Naive B cell (primary cell): Measurements from ENCODE around the gene TWSG1. TPM values are rescaled to one million over a fixed set of nuclear protein-coding genes. Genes with fewer than 3 reads are reported as not detected.
"Not testable (repeated sequence)": the region's sequence is repeated elsewhere in the genome, so short reads cannot be mapped to it uniquely, and the experiment has no call there.

Source experiments
- ATAC-seq, 2 donors: fragments of 150-1000 bp; cut with Tn5 transposase; 2 replicates each; pipeline ENCODE4 v1.10.0; 2021; ENCODE audit warnings: low read depth in 2 of 2, mild to moderate bottlenecking in 2 of 2, moderate library complexity in 2 of 2
- DNase-seq: peaks from one replicate; pipeline ENCODE4 v3.0.0; 2022
- H3K27ac Mint-ChIP-seq, 6 donors: one replicate each; pipeline ENCODE4 v1.8.0; 2020 to 2022; ENCODE audit warnings: mild to moderate bottlenecking in 6 of 6, mixed read lengths in 6 of 6, moderate library complexity in 5 of 6, inconsistent platforms in 2 of 6
- H3K27me3 Mint-ChIP-seq, 3 donors: one replicate each; pipeline ENCODE4 v1.8.0; 2021 to 2022; ENCODE audit warnings: mixed read lengths in 3 of 3, mild to moderate bottlenecking in 1 of 3
- H3K36me3 Mint-ChIP-seq, 2 donors: one replicate each; pipeline ENCODE4 v1.8.0; 2020 to 2022; ENCODE audit warnings: mixed read lengths in 2 of 2, inconsistent platforms in 1 of 2, mild to moderate bottlenecking in 1 of 2
- H3K4me1 Mint-ChIP-seq, 3 donors: one replicate each; pipeline ENCODE4 v1.8.0; 2020 to 2022; ENCODE audit warnings: mixed read lengths in 3 of 3, inconsistent platforms in 1 of 3, mild to moderate bottlenecking in 1 of 3, moderate library complexity in 1 of 3
- H3K4me3 Mint-ChIP-seq, 8 donors: one replicate each; pipeline ENCODE4 v1.8.0; 2020 to 2022; ENCODE audit warnings: mild to moderate bottlenecking in 8 of 8, mixed read lengths in 8 of 8, moderate library complexity in 8 of 8, inconsistent platforms in 2 of 8
- H3K9me3 Mint-ChIP-seq, 7 donors: one replicate each; pipeline ENCODE4 v1.8.0; 2020 to 2022; ENCODE audit warnings: mixed read lengths in 7 of 7, mild to moderate bottlenecking in 5 of 7, inconsistent platforms in 2 of 7, moderate library complexity in 1 of 7
- polyA plus RNA-seq, 6 donors: library from polyadenylated mRNA; unstranded; fragments of 300-500 nt; fragmentation: Illumina TruSeq; gene quantifications; one replicate each; pipeline ENCODE4 v1.2.3, GENCODE V29; 2021; ENCODE audit warnings: low read depth in 6 of 6

TWSG1 gene
- polyA plus RNA-seq, 6 donors from 2014 or later = 1.8 to 3.6 (median 2.8) TPM

DNA sequence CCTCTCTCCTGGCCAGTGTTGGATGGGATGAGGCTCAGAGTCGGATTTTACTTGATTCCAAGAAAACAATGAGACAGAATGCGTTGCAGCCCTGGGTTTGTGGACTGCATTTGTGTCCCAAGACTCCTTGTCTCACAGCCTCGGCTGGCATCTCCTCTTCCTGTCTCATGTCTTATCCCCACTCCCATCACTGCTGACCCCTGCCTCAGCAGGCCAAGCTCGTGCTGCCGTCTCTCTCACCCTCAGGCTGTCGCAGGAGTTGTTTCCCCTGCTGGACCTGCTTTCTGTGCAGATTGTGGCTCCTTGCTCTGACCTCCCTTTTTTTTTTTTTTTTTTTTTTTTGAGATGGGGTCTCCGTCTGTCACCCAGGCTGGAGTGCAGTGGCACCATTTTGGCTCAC is 70.6 kb downstream of the TWSG1 start:
- peak overlapping the region in 1 of 6 donors; percentile 67 for H3K27ac Mint-ChIP-seq
- no peak for DNase-seq
- H3K4me1 Mint-ChIP-seq = peaks cover 13 to 28% (median 14%) of the 10 kb centered on the region in 3 donors
- H3K4me3 Mint-ChIP-seq = peak overlapping the region in 5 of 8 donors; percentile 77 to 95 (median 88)
- H3K36me3 Mint-ChIP-seq = peaks cover 0 to 8% of the 10 kb centered on the region in 2 donors
- peaks cover 0 to 6% (median 3%) of the 10 kb centered on the region in 7 donors for H3K9me3 Mint-ChIP-seq
- no peaks in the 10 kb centered on the region for H3K27me3 Mint-ChIP-seq
- ATAC-seq = no peak

- H3K9me3 Mint-ChIP-seq = peaks cover 0 to 6% (median 3%) of the 10 kb centered on the region in 7 donors
- H3K27me3 Mint-ChIP-seq = no peaks in the 10 kb centered on the region
- ATAC-seq = no peak
- H3K4me3 Mint-ChIP-seq = peak overlapping the region in 5 of 8 donors; percentile 43 to 93 (median 79)
- peaks cover 13 to 28% (median 14%) of the 10 kb centered on the region in 3 donors for H3K4me1 Mint-ChIP-seq
- peaks cover 0 to 14% of the 10 kb centered on the region in 2 donors for H3K36me3 Mint-ChIP-seq
- DNase-seq = no peak
- peak overlapping the region in 1 of 6 donors; percentile 66 for H3K27ac Mint-ChIP-seq
Observed at GRCh38 chr18:9405977-9406376, 71.4 kb downstream of the TWSG1 start.

GRCh38 chr18:9410515-9410914 is 75.9 kb downstream of the TWSG1 start:
- peaks cover 0 to 6% (median 5%) of the 10 kb centered on the region in 3 donors for H3K4me1 Mint-ChIP-seq
- peaks cover 0 to 5% (median 0%) of the 10 kb centered on the region in 3 donors for H3K27me3 Mint-ChIP-seq
- H3K27ac Mint-ChIP-seq = no peak overlapping the region
- H3K4me3 Mint-ChIP-seq = no peak overlapping the region
- H3K36me3 Mint-ChIP-seq = peaks cover 0 to 14% of the 10 kb centered on the region in 2 donors
- no peak for ATAC-seq
- peaks cover 0 to 6% (median 3%) of the 10 kb centered on the region in 7 donors for H3K9me3 Mint-ChIP-seq
- no peak for DNase-seq

GRCh38 chr18:9413576-9413975 is 79.0 kb downstream of the TWSG1 start:
- Mint-ChIP-seq H3K4me3 (no peak overlapping the region), H3K9me3 (peaks cover 0 to 6% (median 3%) of the 10 kb centered on the region in 7 donors), H3K27ac (no peak overlapping the region), H3K36me3 (peaks cover 0 to 14% of the 10 kb centered on the region in 2 donors), H3K27me3 (peaks cover 0 to 5% (median 0%) of the 10 kb centered on the region in 3 donors), H3K4me1 (peaks cover 0 to 8% (median 0%) of the 10 kb centered on the region in 3 donors)
- DNase-seq (no peak), ATAC-seq (no peak)

- no peaks in the 10 kb centered on the region for H3K36me3 Mint-ChIP-seq
- H3K27ac Mint-ChIP-seq = no peak overlapping the region
- DNase-seq = no peak
- no peak overlapping the region for H3K4me3 Mint-ChIP-seq
- H3K9me3 Mint-ChIP-seq = no peaks in the 10 kb centered on the region
- no peak for ATAC-seq
- peaks cover 0 to 5% (median 0%) of the 10 kb centered on the region in 3 donors for H3K27me3 Mint-ChIP-seq
- H3K4me1 Mint-ChIP-seq = peaks cover 0 to 8% (median 0%) of the 10 kb centered on the region in 3 donors
Observed at GRCh38 chr18:9416563-9417072, 82.0 kb downstream of the TWSG1 start.

GRCh38 chr18:9417073-9417851 is 82.7 kb downstream of the TWSG1 start:
- H3K4me1 Mint-ChIP-seq = peaks cover 0 to 8% (median 0%) of the 10 kb centered on the region in 3 donors
- no peak overlapping the region for H3K4me3 Mint-ChIP-seq
- H3K27ac Mint-ChIP-seq = peak overlapping the region in 1 of 6 donors; percentile 61
- H3K27me3 Mint-ChIP-seq = peaks cover 0 to 2% (median 0%) of the 10 kb centered on the region in 3 donors
- H3K9me3 Mint-ChIP-seq = no peaks in the 10 kb centered on the region
- no peaks in the 10 kb centered on the region for H3K36me3 Mint-ChIP-seq
- DNase-seq (no peak), ATAC-seq (no peak)

GRCh38 chr18:9418047-9418690 is 83.6 kb downstream of the TWSG1 start:
- H3K9me3 Mint-ChIP-seq = no peaks in the 10 kb centered on the region
- peak overlapping the region in 1 of 6 donors; percentile 72 for H3K27ac Mint-ChIP-seq
- H3K27me3 Mint-ChIP-seq = no peaks in the 10 kb centered on the region
- DNase-seq (no peak), ATAC-seq (no peak)
- H3K36me3 Mint-ChIP-seq = no peaks in the 10 kb centered on the region
- H3K4me3 Mint-ChIP-seq = no peak overlapping the region
- peaks cover 0 to 8% (median 0%) of the 10 kb centered on the region in 3 donors for H3K4me1 Mint-ChIP-seq

- Mint-ChIP-seq H3K4me3 (no peak overlapping the region), H3K27ac (peak overlapping the region in 1 of 6 donors; percentile 5), H3K9me3 (no peaks in the 10 kb centered on the region), H3K36me3 (no peaks in the 10 kb centered on the region), H3K27me3 (no peaks in the 10 kb centered on the region), H3K4me1 (peaks cover 0 to 8% (median 0%) of the 10 kb centered on the region in 3 donors)
- no peak for DNase-seq
- ATAC-seq = no peak
Observed at GRCh38 chr18:9419956-9420631, 85.5 kb downstream of the TWSG1 start.

DNA sequence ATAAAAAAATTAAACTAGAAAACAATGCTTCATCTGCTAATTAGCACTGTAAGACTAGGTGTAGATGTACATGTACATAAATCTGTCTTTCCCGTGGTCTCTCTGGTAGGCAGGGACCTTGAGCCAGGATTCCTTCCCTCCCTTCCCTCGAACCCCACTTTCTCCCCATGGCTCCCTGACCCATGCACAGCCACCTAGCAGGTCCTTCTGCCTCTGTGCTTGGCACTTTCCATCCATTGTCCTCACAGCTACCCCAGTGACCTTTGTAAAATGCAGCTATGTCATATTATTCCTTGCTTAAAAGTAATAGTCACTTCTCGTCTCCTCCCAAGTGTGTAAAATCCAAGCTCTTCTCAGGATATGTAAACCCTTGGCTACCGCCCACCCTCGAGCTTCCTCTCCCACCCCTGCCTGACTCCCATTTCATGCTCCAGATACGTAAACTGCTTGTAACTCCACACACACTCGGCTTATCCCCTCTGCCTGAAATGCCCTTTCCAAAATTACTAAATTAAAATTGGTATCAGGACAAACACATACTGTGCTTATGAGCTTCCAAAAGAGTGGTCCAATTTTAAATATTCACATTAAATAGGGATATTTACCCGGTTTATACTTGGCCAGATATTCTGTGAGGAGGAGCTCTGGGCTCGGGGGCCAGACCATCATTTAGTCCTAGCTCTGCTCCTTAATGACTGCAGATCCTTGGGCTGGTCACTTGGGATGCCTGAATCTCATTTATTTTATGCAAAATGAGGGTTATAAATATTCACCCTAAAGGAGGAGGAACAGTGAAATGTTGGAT is 86.7 kb downstream of the TWSG1 start:
- no peaks in the 10 kb centered on the region for H3K27me3 Mint-ChIP-seq
- DNase-seq (no peak), ATAC-seq (no peak)
- H3K27ac Mint-ChIP-seq = no peak overlapping the region
- H3K9me3 Mint-ChIP-seq = no peaks in the 10 kb centered on the region
- H3K4me1 Mint-ChIP-seq = peaks cover 0 to 8% (median 0%) of the 10 kb centered on the region in 3 donors
- H3K36me3 Mint-ChIP-seq = no peaks in the 10 kb centered on the region
- no peak overlapping the region for H3K4me3 Mint-ChIP-seq

- H3K4me3 Mint-ChIP-seq = no peak overlapping the region
- ATAC-seq (no peak), DNase-seq (no peak)
- no peaks in the 10 kb centered on the region for H3K27me3 Mint-ChIP-seq
- H3K36me3 Mint-ChIP-seq = no peaks in the 10 kb centered on the region
- no peaks in the 10 kb centered on the region for H3K9me3 Mint-ChIP-seq
- peaks cover 0 to 8% (median 0%) of the 10 kb centered on the region in 3 donors for H3K4me1 Mint-ChIP-seq
- H3K27ac Mint-ChIP-seq = no peak overlapping the region
Observed at GRCh38 chr18:9421901-9422327, 87.3 kb downstream of the TWSG1 start.

DNA sequence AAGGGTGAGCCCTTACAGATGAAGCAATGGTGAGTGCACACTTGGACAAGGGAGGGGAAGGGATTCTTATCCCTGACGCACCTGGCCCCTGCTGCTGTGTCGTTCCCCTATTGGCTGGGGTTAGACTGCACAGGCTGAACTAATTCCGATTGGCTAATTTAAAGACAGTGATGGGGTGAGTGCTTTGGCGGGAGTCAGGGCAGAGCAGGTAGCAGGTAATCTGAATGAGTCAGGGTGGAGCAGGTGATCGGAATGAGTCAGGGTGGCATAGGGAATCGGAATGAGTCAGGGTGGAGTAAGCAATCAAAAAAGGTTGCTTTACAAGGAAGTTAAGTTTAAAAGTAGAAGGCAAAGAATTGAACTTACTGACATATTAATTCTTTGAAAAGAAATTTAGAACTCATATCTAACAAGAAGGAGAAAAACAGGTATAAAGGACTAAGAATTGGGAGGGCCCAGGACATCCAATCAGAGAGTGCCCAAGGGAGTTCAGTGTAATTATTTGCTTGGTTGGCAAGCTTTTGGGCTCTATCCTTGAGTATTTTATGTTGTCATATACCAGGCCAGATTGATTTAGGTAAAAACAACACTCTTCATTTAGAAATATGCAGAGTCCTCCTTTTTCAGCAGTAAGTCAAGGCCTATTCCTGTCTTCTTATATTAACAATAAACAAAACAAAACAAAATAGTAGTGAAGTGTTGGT is 88.4 kb downstream of the TWSG1 start:
- Mint-ChIP-seq H3K27me3 (no peaks in the 10 kb centered on the region), H3K36me3 (no peaks in the 10 kb centered on the region), H3K9me3 (no peaks in the 10 kb centered on the region), H3K27ac (no peak overlapping the region), H3K4me1 (peaks cover 0 to 3% (median 0%) of the 10 kb centered on the region in 3 donors), H3K4me3 (no peak overlapping the region)
- ATAC-seq (no peak), DNase-seq (no peak)

GRCh38 chr18:9423648-9424047 is 89.1 kb downstream of the TWSG1 start:
- ATAC-seq, H3K4me3 Mint-ChIP-seq, H3K4me1 Mint-ChIP-seq, H3K36me3 Mint-ChIP-seq, H3K9me3 Mint-ChIP-seq, H3K27ac Mint-ChIP-seq, DNase-seq, H3K27me3 Mint-ChIP-seq: not testable (repeated sequence)
